ENCODE measurements around the gene MRPS11.
"Not testable (repeated sequence)": the region's sequence is repeated elsewhere in the genome, so short reads cannot be mapped to it uniquely, and the experiment has no call there.

Gene MRPS11

DNA sequence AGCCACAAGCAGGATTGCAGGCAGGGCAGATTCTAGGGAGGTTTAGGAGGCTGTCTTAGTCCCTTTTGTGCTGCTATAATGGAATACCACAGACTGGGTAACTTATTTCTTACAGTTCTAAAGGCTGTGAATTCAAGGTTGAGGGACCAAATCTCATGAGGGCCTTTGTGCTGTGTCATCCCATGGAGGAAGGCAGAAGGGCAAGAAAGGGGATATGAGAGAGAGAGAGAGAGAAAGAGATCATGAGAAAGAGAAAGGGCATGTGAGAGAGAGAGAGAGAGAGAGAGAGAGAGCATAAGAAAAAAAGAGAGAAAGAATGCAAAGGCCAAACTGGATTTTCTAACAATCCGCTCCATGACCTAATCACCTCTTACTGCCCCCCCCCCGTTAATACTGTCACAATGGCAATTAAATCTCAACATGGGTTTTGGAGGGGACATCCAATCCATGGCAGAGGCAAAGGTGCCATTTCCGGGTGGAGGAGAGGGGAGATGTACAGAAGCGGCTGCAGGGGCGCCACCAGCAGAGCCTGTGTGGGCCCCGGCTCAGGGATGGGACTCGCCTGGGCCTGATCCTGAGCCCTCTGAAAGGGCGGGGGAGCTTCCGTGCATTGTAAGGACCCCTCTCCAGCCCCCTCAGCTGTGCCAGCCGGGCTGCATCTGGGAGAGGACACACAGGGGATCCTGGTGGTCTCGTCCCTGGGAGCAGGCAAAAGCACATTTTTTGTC lies 20.5 kb downstream of the MRPS11 start:
- in situ Hi-C loops (cut with MboI; ENCODE audit: low sequenced_read_pairs), result no loop called here

DNA sequence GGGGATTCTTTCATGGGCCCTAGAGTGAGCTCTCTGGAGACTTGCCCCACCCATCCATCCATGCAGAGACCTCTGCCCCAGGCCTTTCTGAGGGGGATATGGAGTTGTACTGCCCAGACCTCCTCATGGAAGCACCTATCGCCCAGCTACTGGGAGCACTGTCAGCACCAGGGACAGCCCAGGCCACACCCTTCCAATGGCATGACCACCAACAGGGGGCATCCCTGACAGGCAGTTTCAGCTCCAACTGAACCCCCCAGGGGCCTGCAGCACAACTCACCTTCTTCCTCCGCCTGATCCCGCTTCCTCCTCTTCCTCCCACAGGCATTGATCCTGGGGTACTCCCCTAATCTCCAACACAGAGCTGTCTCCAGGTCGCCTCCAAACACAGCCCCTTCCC lies 21.8 kb downstream of the MRPS11 start:
- in situ Hi-C loops (cut with MboI; ENCODE audit: low sequenced_read_pairs), result no loop called here

- in situ Hi-C loops (cut with MboI; ENCODE audit: low sequenced_read_pairs), result no loop called here
Measured at GRCh38 chr15:88490036-88490435, 22.5 kb downstream of the MRPS11 start.

- in situ Hi-C loops (cut with MboI; ENCODE audit: low sequenced_read_pairs), result no loop called here
Measured at GRCh38 chr15:88491158-88491557, 23.6 kb downstream of the MRPS11 start.

DNA sequence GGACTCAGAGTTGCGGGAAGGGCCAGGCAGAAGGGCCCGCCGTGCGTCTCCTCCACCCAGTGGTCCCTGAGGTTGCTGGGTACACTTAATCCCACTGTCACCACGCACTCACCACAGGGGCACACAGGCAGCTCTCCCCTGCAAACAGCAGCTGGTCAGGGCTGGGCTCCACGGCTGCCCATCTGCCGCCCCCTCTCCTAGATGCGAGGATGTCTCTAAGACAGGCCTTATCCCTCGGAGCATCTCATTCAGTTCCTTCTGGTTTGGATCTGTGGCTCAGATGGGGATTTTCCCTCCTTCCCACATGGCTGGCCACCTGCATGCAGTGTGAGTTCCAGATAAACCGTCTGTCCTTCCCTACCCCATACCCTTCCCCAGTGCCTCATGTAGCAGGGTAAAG lies 26.3 kb downstream of the MRPS11 start:
- in situ Hi-C loops (cut with MboI; ENCODE audit: low sequenced_read_pairs), result no loop called here

- in situ Hi-C loops (cut with MboI; ENCODE audit: low sequenced_read_pairs), result no loop called here
Measured at GRCh38 chr15:88497109-88497765, 29.7 kb downstream of the MRPS11 start.

DNA sequence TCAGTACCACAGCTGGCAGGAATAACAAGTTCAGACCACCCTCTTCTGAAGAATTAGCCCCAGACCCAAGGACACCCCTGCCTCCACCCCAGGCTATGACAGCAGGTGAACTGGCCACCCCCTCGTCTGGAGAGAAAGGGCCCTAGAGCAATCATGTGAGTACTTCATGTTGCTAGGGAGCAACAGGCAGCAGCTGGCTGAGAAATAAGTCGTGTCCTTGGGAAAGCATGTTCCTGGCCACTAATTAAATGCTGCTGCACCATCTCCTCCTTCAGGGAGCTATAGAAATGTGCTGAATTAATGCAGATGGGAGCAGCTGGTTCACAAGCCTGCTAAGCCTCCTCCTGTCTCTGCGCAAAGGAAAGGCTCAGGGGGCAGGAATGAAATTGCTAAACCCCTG lies 31.5 kb downstream of the MRPS11 start:
- in situ Hi-C loops (cut with MboI; ENCODE audit: low sequenced_read_pairs), result no loop called here

DNA sequence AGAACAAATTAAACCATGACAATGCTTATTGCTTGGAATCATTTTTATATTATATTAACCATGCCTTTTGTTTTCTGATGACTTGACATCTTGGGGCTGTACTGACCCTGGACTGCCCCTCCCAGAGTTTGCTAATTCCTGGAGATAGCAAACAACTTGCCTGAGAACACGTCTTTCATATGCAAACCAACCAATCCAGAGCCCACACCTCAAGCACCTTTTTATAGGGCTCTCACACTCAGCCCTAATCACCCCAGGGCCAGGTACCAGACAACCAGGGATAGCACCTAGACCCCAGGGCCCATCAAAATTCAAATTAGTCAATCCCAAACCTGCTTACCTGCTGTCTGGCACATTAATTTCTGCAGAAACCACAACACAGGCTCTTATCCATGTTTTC lies 36.9 kb downstream of the MRPS11 start:
- in situ Hi-C loops (cut with MboI; ENCODE audit: low sequenced_read_pairs), result no loop called here

GRCh38 chr15:88505721-88506120 lies 38.2 kb downstream of the MRPS11 start:
- in situ Hi-C loops (cut with MboI; ENCODE audit: low sequenced_read_pairs), result no loop called here

DNA sequence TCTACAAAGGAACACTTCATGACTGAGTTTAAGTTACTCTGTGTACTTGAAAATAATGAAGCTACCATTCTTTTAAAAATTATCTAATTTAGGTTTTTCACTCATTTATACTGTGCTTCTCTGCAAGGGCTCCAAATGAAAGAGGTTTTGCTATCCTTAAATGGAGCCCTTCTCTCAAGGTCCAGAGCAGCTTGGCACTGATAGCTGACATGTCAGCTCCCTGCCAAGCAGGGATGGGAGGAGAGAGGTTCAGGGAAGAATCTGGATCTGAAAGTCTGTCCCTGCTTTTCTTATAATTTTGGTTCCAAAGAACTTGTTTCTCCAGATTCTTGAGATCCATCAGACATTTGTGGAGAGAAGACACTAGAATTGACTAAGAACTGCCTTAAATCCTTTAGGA lies 39.1 kb downstream of the MRPS11 start:
- in situ Hi-C loops (cut with MboI; ENCODE audit: low sequenced_read_pairs), result no loop called here

DNA sequence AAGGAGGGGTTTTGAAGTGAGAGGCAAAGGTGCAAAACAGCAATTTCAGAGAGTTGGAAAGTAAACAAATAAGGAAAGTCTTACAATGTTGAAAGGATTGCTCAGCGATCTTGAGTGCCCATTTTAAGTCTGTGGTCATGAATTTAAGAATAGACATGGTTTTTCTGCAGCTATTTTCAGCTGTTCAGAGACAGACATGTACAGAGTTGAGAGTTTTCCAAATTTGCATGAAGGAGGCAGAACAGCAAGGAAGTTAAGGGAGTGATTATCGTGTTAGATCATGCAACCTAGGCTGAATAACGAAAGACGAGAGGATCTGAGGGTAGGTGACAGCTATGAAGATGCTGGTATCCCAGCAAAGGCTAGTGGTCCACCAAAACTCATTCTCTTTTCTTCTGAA lies 41.8 kb downstream of the MRPS11 start:
- in situ Hi-C loops (cut with MboI; ENCODE audit: low sequenced_read_pairs), result no loop called here

DNA sequence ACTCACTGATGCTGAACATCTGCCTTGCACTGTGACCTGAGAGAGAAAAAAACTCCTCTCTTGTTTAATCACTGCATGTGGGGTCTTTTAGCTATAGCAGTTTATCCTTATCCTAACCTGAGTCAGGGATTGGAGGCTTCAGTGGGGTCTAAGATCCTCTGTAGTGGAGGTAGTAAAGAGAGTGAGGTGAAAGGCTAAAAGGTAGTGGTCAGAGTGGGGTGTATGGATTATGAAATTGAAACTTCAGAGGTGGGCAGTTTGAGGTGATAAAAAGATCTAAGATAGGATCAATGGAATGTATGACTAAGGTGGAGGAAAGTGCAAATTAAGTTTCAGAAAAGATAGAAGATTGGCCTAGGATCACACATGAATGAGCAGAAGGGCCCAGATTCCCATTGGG lies 42.5 kb downstream of the MRPS11 start:
- in situ Hi-C loops (cut with MboI; ENCODE audit: low sequenced_read_pairs), result no loop called here

DNA sequence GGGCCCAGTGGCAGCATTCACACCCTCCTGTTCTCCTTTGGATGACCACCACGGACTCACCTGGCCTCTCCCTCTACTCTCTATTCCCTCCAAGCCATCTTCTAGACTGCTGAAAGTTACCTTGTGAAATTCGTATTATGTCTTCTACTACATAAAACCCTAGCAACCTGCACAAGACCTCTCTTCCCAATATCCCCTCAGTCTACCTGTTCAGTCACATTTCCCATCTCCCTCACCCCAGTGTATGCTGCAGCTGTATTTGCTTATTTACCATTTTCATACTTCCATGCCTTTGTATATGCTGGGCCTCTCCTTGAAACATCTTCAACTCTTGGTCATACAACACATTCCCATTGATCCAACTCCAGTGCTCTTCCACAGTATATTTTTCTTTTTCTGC lies 43.7 kb downstream of the MRPS11 start:
- in situ Hi-C loops (cut with MboI; ENCODE audit: low sequenced_read_pairs), result no loop called here

DNA sequence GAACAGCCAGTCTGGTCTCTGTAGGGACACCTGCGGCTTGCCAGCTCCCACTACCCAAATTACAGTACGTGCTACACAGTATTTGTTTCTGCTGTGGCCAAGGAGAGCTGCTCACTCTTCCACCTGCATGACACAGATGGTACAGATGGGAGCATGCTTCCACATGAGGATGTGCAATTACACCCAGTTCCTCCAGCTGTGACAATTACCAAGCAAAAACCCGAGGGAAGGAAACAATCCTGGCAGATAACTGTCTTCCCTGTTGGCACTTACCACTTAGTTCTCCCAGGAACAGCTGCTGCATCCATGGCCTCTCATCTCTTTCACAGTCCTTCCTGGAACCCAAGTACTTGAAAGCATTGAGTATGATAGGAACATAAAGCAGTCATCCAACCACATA lies 44.6 kb downstream of the MRPS11 start:
- in situ Hi-C loops (cut with MboI; ENCODE audit: low sequenced_read_pairs), result no loop called here

GRCh38 chr15:88512601-88513000 lies 45.1 kb downstream of the MRPS11 start:
- in situ Hi-C loops (cut with MboI; ENCODE audit: low sequenced_read_pairs), result no loop called here

DNA sequence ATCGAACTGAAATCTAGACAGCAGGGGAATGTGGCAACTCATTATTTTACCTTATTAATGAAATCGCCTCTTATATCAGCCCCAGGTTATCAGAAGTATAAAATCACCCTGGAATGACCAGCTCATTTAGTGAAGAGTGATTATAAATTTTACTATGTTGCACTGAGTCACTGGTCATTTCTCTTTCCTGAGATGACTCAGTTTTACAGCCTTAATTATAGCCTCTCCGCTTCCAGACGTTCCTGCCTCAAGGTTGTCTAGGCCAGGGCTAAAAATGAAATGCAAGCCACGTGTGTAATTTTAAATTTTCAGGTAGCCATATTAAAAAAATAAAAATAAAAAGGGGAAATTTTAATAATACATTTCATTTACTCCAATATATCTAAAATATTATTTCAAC lies 45.7 kb downstream of the MRPS11 start:
- in situ Hi-C loops (cut with MboI; ENCODE audit: low sequenced_read_pairs), result no loop called here

DNA sequence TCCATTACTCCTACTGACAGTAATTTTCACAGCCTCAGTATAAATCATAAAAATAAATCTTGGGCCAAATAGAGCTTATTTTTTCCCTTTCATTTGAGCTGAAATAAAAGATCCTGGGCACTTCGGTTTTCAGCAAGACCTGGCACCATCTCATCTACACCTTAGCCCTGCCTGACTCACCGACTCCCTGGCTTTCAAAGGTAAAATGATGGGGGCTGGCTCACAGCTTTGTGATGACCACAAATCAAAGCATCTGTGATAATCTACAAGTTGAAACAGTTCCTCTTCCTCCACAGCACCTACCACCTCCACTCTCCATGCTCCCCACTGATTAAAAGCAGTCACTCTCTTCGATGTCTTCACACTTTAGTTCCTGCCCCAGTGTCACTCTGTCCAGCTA lies 51.4 kb downstream of the MRPS11 start:
- in situ Hi-C loops (cut with MboI; ENCODE audit: low sequenced_read_pairs), result no loop called here

- in situ Hi-C loops (cut with MboI; ENCODE audit: low sequenced_read_pairs), result not testable (repeated sequence)
Measured at GRCh38 chr15:88524094-88524493, 56.6 kb downstream of the MRPS11 start.

DNA sequence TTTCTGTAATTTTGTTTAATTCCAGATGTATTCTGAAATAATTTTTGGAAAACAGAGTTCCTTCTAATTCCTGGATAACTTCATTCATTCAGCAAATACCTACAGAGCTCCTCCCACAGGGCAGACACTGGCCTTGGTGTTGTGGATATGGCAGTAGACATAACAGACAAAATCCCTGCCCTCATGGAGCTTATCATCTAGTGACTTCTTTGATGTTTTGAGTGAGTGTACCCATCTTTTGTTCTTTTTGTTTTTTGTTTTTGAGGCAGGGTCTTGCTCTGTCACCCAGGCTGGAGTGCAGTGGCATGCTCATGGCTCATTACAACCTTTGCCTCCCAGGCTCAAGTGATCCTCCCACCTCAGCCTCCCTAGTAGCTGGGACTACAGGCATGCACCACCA lies 57.9 kb downstream of the MRPS11 start:
- in situ Hi-C loops (cut with MboI; ENCODE audit: low sequenced_read_pairs), result no loop called here

DNA sequence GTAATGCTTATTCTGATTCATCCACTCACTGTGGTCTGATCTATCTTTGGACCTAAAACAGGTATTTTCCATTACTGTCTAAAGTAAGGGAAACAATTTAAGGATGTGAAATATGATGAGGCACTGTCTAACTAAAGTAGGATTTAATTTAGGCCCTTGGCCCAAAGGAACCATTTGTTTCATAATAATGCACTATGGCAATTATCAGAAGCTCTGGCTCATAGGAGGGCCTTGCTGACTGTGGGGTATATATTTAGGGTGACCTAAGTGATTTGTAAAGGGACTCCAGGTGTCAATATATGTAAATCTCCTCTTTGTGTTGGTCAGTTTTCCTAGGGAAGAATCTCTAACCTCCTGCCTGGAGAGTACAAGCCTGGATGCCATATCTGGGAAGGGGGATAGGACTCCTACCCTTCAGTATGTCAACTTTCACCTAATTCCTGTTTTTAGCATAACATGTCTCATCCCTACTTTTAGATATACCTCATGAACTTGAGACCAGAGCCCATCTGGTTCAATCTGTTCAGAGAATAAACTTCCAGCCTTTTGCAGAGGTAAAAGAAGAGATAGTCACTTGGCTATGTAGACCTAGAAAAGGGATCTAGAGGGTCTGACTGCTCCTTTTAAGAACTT lies 58.9 kb downstream of the MRPS11 start:
- in situ Hi-C loops (cut with MboI; ENCODE audit: low sequenced_read_pairs), result no loop called here

DNA sequence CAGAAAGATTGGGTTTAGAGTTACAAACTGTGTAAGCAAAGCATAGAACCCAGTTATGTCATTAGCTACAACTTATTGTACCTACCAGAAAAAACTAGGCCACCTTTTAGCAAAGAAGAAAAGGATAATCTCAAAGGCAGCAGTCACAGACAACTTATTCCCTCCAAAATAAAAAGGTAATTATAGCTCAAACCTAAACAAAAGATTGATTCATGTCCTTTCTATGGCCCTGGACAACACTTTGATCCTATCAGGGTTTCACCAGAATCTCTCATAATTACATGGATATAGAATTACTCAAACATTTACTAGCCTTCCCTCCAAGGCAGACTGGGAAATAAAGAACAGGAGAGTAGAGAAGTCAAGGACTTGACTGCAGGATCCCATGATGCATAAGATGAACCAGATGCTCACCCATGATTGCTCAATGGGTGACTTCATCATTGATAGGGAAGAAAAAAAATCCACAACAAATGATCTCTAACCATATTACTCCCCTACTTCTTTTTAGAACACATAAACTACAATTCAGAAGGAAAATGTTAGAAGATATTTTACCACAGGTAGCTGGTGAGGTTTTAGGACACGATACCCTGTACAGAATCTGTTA lies 61.6 kb downstream of the MRPS11 start:
- in situ Hi-C loops (cut with MboI; ENCODE audit: low sequenced_read_pairs), result no loop called here

Data from HL-60/S4 (cell line).